ENCODE results near the gene C1orf52. TPM values are rescaled to one million over a fixed set of nuclear protein-coding genes. Genes with fewer than 3 reads are reported as not detected.
A peak's percentile ranks its signal among the peaks of the same experiment; 100 is the strongest.

C1orf52 gene
- total and polyA plus RNA-seq, 2 of the 13 experiments (the other 11 are each of a cell fraction or from before 2014, with no cell fraction given), result 19.4 to 27.4 TPM

DNA sequence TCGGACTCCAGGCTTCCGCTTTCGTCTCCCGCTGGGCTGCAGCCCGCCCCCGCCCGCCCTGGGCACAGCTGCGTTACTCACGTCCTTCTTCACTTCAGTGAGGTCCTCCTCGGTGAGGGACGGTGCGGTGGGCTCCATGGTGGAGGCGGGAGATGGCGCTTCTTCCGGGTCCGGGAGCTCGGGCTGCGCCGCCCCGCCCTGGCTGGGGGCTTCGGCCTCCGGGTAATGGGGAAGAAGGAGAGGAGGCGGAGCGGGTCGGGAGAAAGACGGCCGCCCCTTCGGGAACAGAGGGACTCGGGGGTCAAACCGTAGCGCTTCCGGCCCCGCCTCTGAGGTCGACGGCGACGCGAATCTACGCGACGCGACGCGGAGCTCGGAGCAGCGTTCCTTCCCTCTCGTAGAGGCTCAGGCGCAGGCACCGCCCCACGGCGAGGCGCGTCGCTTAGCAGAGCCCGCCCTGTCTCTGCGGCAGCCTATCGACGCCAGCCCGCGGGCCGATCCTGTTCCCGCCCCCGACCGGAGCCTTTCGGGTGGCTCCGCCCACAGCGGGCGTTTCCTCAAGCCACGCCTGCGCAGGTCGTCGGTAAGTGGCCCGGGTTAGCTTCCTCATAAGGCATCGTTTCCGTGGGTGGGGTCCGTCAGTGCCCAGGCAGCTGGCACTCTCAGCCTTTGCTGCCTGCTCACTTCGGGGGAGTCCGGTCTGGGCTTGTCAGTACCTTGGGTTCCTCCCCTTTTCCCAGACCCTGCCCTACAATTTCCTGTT, 16.9 kb upstream of the C1orf52 start, which contains the start of gene BCL10 (continued):
- TF ChIP-seq SOX6 (IDR thresholded peaks at IDR 0.05) (no peak), SOX6 (CRISPR knock-in tag; IDR thresholded peaks at IDR 0.05) (peak; percentile 69), ZNF644 (CRISPR knock-in tag; IDR thresholded peaks at IDR 0.05; ENCODE audit: low read depth) (no peak), ZNF773 (CRISPR knock-in tag; IDR thresholded peaks at IDR 0.05; ENCODE audit: borderline replicate concordance) (no peak), ZNF772 (CRISPR knock-in tag; IDR thresholded peaks at IDR 0.05) (0 out of 2 replicates have a peak, but pooled peaks have one; percentile 21), TBX3 (IDR thresholded peaks at IDR 0.05; ENCODE audit: borderline replicate concordance) (no peak), CENPT (CRISPR knock-in tag; IDR thresholded peaks at IDR 0.05; ENCODE audit: low read depth) (no peak), HNRNPLL (IDR thresholded peaks at IDR 0.05; ENCODE audit: low read depth, low read length, poor library complexity, severe bottlenecking) (peak; percentile 82), PTBP1 (IDR thresholded peaks at IDR 0.05; ENCODE audit: low read depth, low read length, poor library complexity, severe bottlenecking) (peak; percentile 57), AGO2 (optimal IDR thresholded peaks at IDR 0.05; ENCODE audit: low read depth, low read length) (peak; percentile 66), FIP1L1 (IDR thresholded peaks at IDR 0.05; ENCODE audit: borderline replicate concordance, insufficient read depth, low read depth, low read length) (peak; percentile 8; the same call in 1 of the 2 replicates), KDM2A (CRISPR knock-in tag; IDR thresholded peaks at IDR 0.05; ENCODE audit: borderline replicate concordance, low read depth) (peak; percentile 85), ZFP1 (CRISPR knock-in tag; IDR thresholded peaks at IDR 0.05) (peak; percentile 70; the same call in 1 of the 2 replicates), FOXA3 (CRISPR knock-in tag; IDR thresholded peaks at IDR 0.05) (peak; percentile 5; the same call in 1 of the 2 replicates), HDAC2 (CRISPR knock-in tag; IDR thresholded peaks at IDR 0.05) (peak; percentile 65; the same call in 1 of the 2 replicates), GPN1 (CRISPR knock-in tag; IDR thresholded peaks at IDR 0.05; ENCODE audit: borderline replicate concordance) (no peak), ZNF24 (IDR thresholded peaks at IDR 0.05) (no peak)
- TF ChIP-seq, protein P1, sequence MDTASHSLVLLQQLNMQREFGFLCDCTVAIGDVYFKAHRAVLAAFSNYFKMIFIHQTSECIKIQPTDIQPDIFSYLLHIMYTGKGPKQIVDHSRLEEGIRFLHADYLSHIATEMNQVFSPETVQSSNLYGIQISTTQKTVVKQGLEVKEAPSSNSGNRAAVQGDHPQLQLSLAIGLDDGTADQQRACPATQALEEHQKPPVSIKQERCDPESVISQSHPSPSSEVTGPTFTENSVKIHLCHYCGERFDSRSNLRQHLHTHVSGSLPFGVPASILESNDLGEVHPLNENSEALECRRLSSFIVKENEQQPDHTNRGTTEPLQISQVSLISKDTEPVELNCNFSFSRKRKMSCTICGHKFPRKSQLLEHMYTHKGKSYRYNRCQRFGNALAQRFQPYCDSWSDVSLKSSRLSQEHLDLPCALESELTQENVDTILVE (CRISPR knock-in tag; IDR thresholded peaks at IDR 0.05), result peak; percentile 75
- TF ChIP-seq, protein P2, sequence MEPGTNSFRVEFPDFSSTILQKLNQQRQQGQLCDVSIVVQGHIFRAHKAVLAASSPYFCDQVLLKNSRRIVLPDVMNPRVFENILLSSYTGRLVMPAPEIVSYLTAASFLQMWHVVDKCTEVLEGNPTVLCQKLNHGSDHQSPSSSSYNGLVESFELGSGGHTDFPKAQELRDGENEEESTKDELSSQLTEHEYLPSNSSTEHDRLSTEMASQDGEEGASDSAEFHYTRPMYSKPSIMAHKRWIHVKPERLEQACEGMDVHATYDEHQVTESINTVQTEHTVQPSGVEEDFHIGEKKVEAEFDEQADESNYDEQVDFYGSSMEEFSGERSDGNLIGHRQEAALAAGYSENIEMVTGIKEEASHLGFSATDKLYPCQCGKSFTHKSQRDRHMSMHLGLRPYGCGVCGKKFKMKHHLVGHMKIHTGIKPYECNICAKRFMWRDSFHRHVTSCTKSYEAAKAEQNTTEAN (CRISPR knock-in tag; conservative IDR thresholded peaks at IDR 0.05), result no peak
- TF ChIP-seq, protein P3, sequence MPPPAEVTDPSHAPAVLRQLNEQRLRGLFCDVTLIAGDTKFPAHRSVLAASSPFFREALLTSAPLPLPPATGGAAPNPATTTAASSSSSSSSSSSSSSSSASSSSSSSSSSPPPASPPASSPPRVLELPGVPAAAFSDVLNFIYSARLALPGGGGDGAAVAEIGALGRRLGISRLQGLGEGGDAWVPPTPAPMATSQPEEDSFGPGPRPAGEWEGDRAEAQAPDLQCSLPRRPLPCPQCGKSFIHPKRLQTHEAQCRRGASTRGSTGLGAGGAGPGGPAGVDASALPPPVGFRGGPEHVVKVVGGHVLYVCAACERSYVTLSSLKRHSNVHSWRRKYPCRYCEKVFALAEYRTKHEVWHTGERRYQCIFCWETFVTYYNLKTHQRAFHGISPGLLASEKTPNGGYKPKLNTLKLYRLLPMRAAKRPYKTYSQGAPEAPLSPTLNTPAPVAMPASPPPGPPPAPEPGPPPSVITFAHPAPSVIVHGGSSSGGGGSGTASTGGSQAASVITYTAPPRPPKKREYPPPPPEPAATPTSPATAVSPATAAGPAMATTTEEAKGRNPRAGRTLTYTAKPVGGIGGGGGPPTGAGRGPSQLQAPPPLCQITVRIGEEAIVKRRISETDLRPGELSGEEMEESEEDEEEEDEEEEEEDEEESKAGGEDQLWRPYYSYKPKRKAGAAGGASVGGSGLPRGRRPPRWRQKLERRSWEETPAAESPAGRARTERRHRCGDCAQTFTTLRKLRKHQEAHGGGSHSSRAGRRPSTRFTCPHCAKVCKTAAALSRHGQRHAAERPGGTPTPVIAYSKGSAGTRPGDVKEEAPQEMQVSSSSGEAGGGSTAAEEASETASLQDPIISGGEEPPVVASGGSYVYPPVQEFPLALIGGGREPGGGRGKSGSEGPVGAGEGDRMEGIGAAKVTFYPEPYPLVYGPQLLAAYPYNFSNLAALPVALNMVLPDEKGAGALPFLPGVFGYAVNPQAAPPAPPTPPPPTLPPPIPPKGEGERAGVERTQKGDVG (CRISPR knock-in tag; IDR thresholded peaks at IDR 0.05; ENCODE audit: borderline replicate concordance), result no peak
- TF ChIP-seq, protein P4, sequence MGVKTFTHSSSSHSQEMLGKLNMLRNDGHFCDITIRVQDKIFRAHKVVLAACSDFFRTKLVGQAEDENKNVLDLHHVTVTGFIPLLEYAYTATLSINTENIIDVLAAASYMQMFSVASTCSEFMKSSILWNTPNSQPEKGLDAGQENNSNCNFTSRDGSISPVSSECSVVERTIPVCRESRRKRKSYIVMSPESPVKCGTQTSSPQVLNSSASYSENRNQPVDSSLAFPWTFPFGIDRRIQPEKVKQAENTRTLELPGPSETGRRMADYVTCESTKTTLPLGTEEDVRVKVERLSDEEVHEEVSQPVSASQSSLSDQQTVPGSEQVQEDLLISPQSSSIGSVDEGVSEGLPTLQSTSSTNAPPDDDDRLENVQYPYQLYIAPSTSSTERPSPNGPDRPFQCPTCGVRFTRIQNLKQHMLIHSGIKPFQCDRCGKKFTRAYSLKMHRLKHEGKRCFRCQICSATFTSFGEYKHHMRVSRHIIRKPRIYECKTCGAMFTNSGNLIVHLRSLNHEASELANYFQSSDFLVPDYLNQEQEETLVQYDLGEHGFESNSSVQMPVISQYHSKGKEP (CRISPR knock-in tag; IDR thresholded peaks at IDR 0.05), result no peak
- TF ChIP-seq, protein P5, sequence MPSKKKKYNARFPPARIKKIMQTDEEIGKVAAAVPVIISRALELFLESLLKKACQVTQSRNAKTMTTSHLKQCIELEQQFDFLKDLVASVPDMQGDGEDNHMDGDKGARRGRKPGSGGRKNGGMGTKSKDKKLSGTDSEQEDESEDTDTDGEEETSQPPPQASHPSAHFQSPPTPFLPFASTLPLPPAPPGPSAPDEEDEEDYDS (CRISPR knock-in tag; IDR thresholded peaks at IDR 0.05), result peak; percentile 93

All from HepG2 (cell line).